ENCODE measurements around the gene GLP1R. TPM values are rescaled to one million over a fixed set of nuclear protein-coding genes. Genes with fewer than 3 reads are reported as not detected.

Gene GLP1R
- total RNA-seq, 1 donor from 2014 or later: not detected

DNA sequence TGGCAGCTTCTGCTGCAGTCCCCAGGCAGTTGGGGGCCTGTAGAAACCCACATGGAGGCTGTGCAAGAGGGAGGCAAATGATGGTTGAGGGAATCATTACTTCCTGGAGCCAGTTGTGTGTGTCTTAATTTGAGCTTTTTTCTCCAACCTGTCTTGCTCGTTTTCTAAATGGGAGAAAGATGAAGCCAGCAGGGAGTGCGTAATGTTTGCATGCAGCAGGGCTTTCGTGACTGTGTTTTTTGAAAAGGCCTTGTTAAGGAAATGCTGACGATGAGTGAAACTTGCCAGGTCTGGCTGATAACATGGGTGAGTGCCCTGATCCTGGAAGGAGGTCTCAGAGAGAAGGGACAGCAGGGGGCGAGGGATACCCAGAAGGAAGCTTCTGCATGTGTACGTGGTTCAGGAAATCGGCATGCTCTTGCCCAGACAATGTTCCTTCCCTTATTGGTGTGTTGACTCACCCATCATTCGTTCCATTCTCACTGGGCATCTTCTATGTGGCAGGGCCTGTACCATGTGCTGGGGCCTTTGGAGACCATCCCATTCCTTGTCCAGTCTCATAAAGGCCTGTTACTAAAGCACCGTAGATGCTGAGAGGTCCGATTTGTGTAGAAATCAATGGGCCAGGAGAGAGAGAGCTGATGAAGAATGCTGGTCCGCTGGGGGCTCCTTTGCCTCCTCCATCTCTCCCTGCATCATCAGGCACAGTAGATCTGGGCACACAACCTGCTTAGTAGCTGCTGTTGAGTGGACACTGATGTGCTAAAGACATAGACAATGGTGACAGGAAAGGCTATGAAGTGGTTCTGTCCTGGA is 27.4 kb downstream of the GLP1R start:
- no peak overlapping the region for H3K4me3 Mint-ChIP-seq (ENCODE audit: unreplicated experiment)
- no peak for DNase-seq
- no peak overlapping the region for H3K27ac Mint-ChIP-seq (ENCODE audit: unreplicated experiment)
- no peak for TF ChIP-seq CTCF (IDR thresholded peaks at IDR 0.05; ENCODE audit: partially characterized antibody, unreplicated experiment)
- peaks cover 10% of the 10 kb centered on the region for H3K27me3 Mint-ChIP-seq (ENCODE audit: unreplicated experiment)
- H3K4me1 Mint-ChIP-seq (ENCODE audit: low read depth, unreplicated experiment): no peaks in the 10 kb centered on the region
- no peaks in the 10 kb centered on the region for H3K9me3 Mint-ChIP-seq (ENCODE audit: unreplicated experiment)
- no peaks in the 10 kb centered on the region for H3K36me3 Mint-ChIP-seq (ENCODE audit: unreplicated experiment)

GRCh38 chr6:39076623-39077535 is 28.3 kb downstream of the GLP1R start:
- Mint-ChIP-seq H3K4me1 (ENCODE audit: low read depth, unreplicated experiment) (no peaks in the 10 kb centered on the region), H3K9me3 (ENCODE audit: unreplicated experiment) (no peaks in the 10 kb centered on the region), H3K36me3 (ENCODE audit: unreplicated experiment) (no peaks in the 10 kb centered on the region), H3K27ac (ENCODE audit: unreplicated experiment) (no peak overlapping the region), H3K27me3 (ENCODE audit: unreplicated experiment) (peaks cover 12% of the 10 kb centered on the region), H3K4me3 (ENCODE audit: unreplicated experiment) (no peak overlapping the region)
- DNase-seq: no peak
- no peak for TF ChIP-seq CTCF (IDR thresholded peaks at IDR 0.05; ENCODE audit: partially characterized antibody, unreplicated experiment)

DNA sequence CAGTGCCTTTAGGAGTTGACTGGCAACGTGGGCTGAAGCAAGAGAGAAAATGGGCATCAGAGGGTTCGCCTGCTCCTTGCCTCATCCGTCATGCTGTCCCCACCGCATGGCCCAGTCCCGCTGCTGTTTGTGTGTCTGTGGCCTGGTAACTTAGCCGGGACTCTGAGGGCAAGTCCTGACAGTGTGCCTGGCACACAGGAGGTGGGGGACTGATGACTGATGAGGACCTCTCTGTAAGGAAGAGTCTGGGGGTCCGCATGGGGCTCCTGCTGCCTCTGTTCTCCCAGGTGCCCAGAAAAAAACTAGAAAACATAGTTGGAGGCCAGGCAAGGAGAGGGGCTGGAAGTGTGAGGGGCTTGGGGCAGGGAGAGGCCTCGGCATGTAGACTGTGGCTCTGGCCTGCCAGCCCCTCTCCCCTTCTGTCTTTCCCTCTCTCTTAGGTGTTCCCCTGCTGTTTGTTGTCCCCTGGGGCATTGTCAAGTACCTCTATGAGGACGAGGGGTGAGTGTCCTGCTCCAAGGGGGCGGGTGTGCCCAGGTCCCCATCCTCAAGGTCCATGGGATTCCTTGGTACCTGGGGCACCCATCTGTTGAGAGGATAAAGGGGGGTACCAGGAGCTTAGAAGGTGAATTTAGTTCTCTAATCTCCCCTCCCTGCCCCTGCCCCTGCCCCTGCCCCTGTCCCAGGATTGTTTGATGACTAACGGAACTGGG is 29.5 kb downstream of the GLP1R start:
- no peaks in the 10 kb centered on the region for H3K4me1 Mint-ChIP-seq (ENCODE audit: low read depth, unreplicated experiment)
- no peaks in the 10 kb centered on the region for H3K36me3 Mint-ChIP-seq (ENCODE audit: unreplicated experiment)
- no peak overlapping the region for H3K4me3 Mint-ChIP-seq (ENCODE audit: unreplicated experiment)
- DNase-seq: no peak
- H3K9me3 Mint-ChIP-seq (ENCODE audit: unreplicated experiment): no peaks in the 10 kb centered on the region
- H3K27ac Mint-ChIP-seq (ENCODE audit: unreplicated experiment): no peak overlapping the region
- peaks cover 10% of the 10 kb centered on the region for H3K27me3 Mint-ChIP-seq (ENCODE audit: unreplicated experiment)
- TF ChIP-seq CTCF (IDR thresholded peaks at IDR 0.05; ENCODE audit: partially characterized antibody, unreplicated experiment): no peak

- TF ChIP-seq CTCF (IDR thresholded peaks at IDR 0.05; ENCODE audit: partially characterized antibody, unreplicated experiment): no peak
- Mint-ChIP-seq H3K36me3 (ENCODE audit: unreplicated experiment) (no peaks in the 10 kb centered on the region), H3K4me1 (ENCODE audit: low read depth, unreplicated experiment) (no peaks in the 10 kb centered on the region), H3K27ac (ENCODE audit: unreplicated experiment) (no peak overlapping the region), H3K27me3 (ENCODE audit: unreplicated experiment) (peaks cover 8% of the 10 kb centered on the region), H3K4me3 (ENCODE audit: unreplicated experiment) (no peak overlapping the region), H3K9me3 (ENCODE audit: unreplicated experiment) (no peaks in the 10 kb centered on the region)
- DNase-seq: no peak
These were observed 30.1 kb downstream of the GLP1R start for GRCh38 chr6:39078695-39079094.

All from glutamatergic neuron (in vitro differentiated cells).